Measurements from ENCODE around the gene TMF1.

- TF ChIP-seq CTCF (conservative IDR thresholded peaks at IDR 0.05; ENCODE audit: low read depth, low read length) (no peak), EZH2 (IDR thresholded peaks at IDR 0.05; ENCODE audit: borderline replicate concordance, low read depth, low read length, poor library complexity, severe bottlenecking) (no peak)
These were observed 3.1 kb downstream of the TMF1 start for GRCh38 chr3:69048990-69049389.

Measured in A673 (cell line).